Caco-2 (cell line): ENCODE measurements around the gene COQ7. TPM values are rescaled to one million over a fixed set of nuclear protein-coding genes. Genes with fewer than 3 reads are reported as not detected.

ENCODE experiments used
- BruUV-seq: library from RNA; stranded (reverse); fragments of 400-500 nt; replicated peaks from 2 replicates; lab custom pipeline; 2021; lab: Mats Ljungman, UMichigan
- CTCF ChIA-PET: fragments of 300-600 bp; sonication (Branson Sonifier 250); formaldehyde crosslinking; loops from one replicate; lab custom pipeline; 2022; ENCODE audit warnings: antibody characterized with exemption; lab: Charles Lee
- POLR2A ChIA-PET: fragments of 300-600 bp; sonication (Branson Sonifier 250); formaldehyde crosslinking; loops from one replicate; lab custom pipeline; 2022; ENCODE audit warnings: antibody characterized with exemption; lab: Charles Lee
- DNase-seq, 2 experiments: peaks; one replicate each; pipeline versions ENCODE4 v3.0.0 to v3.0.0-alpha.2; 2020 to 2022
- H3K27me3 ChIP-seq: replicated peaks from 2 replicates; pipeline ENCODE4 v1.6.0; 2011; ENCODE audit warnings: low read length; ENCODE audit not compliant: control insufficient read depth, insufficient read depth
- H3K36me3 ChIP-seq: 2 replicates; pipeline ENCODE4 v1.5.1; 2011; ENCODE audit warnings: low read length; ENCODE audit not compliant: control insufficient read depth, insufficient read depth
- H3K4me1 ChIP-seq: fragments of 250-450 bp; sonication (Bioruptor Pico); 2 replicates; pipeline ENCODE4 v1.5.1; 2020; ENCODE audit warnings: mild to moderate bottlenecking
- H3K4me3 ChIP-seq: 2 replicates; pipeline ENCODE4 v1.5.1; 2011; ENCODE audit warnings: low read depth, mild to moderate bottlenecking, control low read depth, low read length
- H3K9me3 ChIP-seq: fragments of 250-450 bp; sonication (Bioruptor Pico); 2 replicates; pipeline ENCODE4 v1.5.1; 2020; ENCODE audit warnings: mild to moderate bottlenecking, moderate library complexity
- H3K27ac Mint-ChIP-seq: one replicate; pipeline ENCODE4 v1.8.0; 2022; ENCODE audit warnings: mixed read lengths; ENCODE audit not compliant: unreplicated experiment
- H3K27me3 Mint-ChIP-seq: one replicate; pipeline ENCODE4 v1.8.0; 2022; ENCODE audit warnings: mixed read lengths; ENCODE audit not compliant: insufficient read depth, unreplicated experiment
- H3K36me3 Mint-ChIP-seq: one replicate; pipeline ENCODE4 v1.8.0; 2022; ENCODE audit warnings: mild to moderate bottlenecking, mixed read lengths; ENCODE audit not compliant: insufficient read depth, unreplicated experiment
- H3K4me1 Mint-ChIP-seq: one replicate; pipeline ENCODE4 v1.8.0; 2022; ENCODE audit warnings: low read depth, mixed read lengths; ENCODE audit not compliant: unreplicated experiment
- H3K4me3 Mint-ChIP-seq: one replicate; pipeline ENCODE4 v1.8.0; 2022; ENCODE audit warnings: mild to moderate bottlenecking, moderate library complexity, mixed read lengths; ENCODE audit not compliant: unreplicated experiment
- H3K9me3 Mint-ChIP-seq: one replicate; pipeline ENCODE4 v1.8.0; 2022; ENCODE audit warnings: mixed read lengths; ENCODE audit not compliant: unreplicated experiment
- CTCF ChIP-seq, 2 experiments: fragments of 200-600 bp in 1 of 2; IDR thresholded peaks; 1 replicate in 1 of 2; 2 replicates in 1 of 2; pipeline versions ENCODE4 v1.5.1 to v1.8.0; 2011 to 2022; ENCODE audit warnings: antibody characterized with exemption in 1 of 2, control low read depth in 1 of 2, inconsistent platforms in 1 of 2, low read depth in 1 of 2, low read length in 1 of 2, mild to moderate bottlenecking in 1 of 2, moderate library complexity in 1 of 2; ENCODE audit not compliant: insufficient read depth in 1 of 2, severe bottlenecking in 1 of 2, unreplicated experiment in 1 of 2
- intact Hi-C: fragments of 100-400 bp; cut with micrococcal nuclease; formaldehyde crosslinking; loops from one replicate; pipeline ENCODE4 v1.10.0; 2022; ENCODE audit not compliant: unreplicated experiment
- total RNA-seq: library from RNA; stranded (reverse); gene quantifications from 2 replicates; pipeline ENCODE4 v1.2.3, GENCODE V29; 2022

The COQ7 gene
- total RNA-seq, 1 experiment from 2014 or later, result 17.3 TPM

DNA sequence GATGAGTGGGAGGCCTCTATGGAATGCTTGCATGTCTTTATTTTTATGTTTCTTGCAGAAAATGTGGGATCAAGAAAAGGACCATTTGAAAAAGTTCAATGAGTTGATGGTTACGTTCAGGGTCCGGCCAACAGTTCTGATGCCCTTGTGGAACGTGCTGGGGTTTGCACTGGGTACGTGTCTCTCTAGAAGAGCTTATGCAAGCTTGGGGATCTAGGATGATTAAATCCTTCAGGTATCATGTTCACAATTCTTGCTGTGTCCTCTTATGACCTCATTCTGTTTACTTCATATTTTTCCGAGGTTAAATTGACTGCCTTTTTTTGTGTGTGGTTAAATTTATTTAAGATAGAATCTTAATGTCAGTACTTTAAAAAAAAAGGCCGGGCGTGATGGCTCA is 6.4 kb downstream of the COQ7 start:
- H3K4me3 Mint-ChIP-seq, result no peak overlapping the region
- no peaks in the 10 kb centered on the region for H3K27me3 Mint-ChIP-seq
- H3K4me1 Mint-ChIP-seq, result no peaks in the 10 kb centered on the region
- intact Hi-C loops, result no loop called here
- no TSS peak for BruUV-seq
- Histone ChIP-seq H3K36me3 (no peaks in the 10 kb centered on the region), H3K9me3 (no peaks in the 10 kb centered on the region), H3K4me1 (no peaks in the 10 kb centered on the region), H3K4me3 (no peak overlapping the region), H3K27me3 (no peaks in the 10 kb centered on the region)
- peaks cover 4% of the 10 kb centered on the region for H3K36me3 Mint-ChIP-seq
- DNase-seq, result no peak
- POLR2A ChIA-PET, result no interaction called here
- H3K9me3 Mint-ChIP-seq, result no peaks in the 10 kb centered on the region
- no peak for TF ChIP-seq CTCF (IDR thresholded peaks at IDR 0.05; ENCODE audit: insufficient read depth in 1 of 2, low read depth in 1 of 2, low read length in 1 of 2, severe bottlenecking in 1 of 2, unreplicated experiment in 1 of 2)
- H3K27ac Mint-ChIP-seq, result no peak overlapping the region
- CTCF ChIA-PET, result interaction anchor here (0.6 kb wide), 1 partner anchor 47 kb away, joined by 5 read pairs; no protein-coding TSS in a partner anchor

DNA sequence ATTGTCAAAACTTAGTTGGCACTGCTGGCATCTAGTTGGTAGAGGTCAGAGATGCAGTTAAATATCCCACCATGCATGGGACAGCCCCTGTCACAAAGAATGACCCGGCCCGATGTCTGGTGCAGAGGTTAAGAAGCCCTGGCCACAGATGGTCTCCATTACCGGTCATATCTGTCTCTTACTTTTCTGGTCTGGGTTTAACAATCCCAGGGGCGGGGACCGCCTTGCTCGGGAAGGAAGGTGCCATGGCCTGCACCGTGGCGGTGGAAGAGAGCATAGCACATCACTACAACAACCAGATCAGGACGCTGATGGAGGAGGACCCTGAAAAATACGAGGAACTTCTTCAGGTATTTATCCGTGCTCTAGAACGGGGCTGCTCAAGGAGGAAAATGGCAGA is 8.1 kb downstream of the COQ7 start:
- H3K27me3 ChIP-seq, result no peaks in the 10 kb centered on the region
- Mint-ChIP-seq H3K27me3 (no peaks in the 10 kb centered on the region), H3K4me1 (no peaks in the 10 kb centered on the region), H3K36me3 (peaks cover 4% of the 10 kb centered on the region), H3K4me3 (no peak overlapping the region), H3K27ac (no peak overlapping the region), H3K9me3 (no peaks in the 10 kb centered on the region)
- no peaks in the 10 kb centered on the region for H3K9me3 ChIP-seq
- intact Hi-C loops, result no loop called here
- H3K36me3 ChIP-seq, result no peaks in the 10 kb centered on the region
- POLR2A ChIA-PET, result no interaction called here
- no peak for TF ChIP-seq CTCF (IDR thresholded peaks at IDR 0.05; ENCODE audit: insufficient read depth in 1 of 2, low read depth in 1 of 2, low read length in 1 of 2, severe bottlenecking in 1 of 2, unreplicated experiment in 1 of 2)
- no TSS peak for BruUV-seq
- no peak overlapping the region for H3K4me3 ChIP-seq
- CTCF ChIA-PET, result interaction anchor here (0.6 to 1.0 kb wide), 3 partner anchors 32 to 122 kb away, joined by 3 to 5 read pairs (median 3); partner anchors contain the start of gene TMC7
- H3K4me1 ChIP-seq, result no peaks in the 10 kb centered on the region
- no peak for DNase-seq

- Histone ChIP-seq H3K9me3 (no peaks in the 10 kb centered on the region), H3K4me3 (no peak overlapping the region), H3K4me1 (no peaks in the 10 kb centered on the region), H3K36me3 (no peaks in the 10 kb centered on the region), H3K27me3 (no peaks in the 10 kb centered on the region)
- no peak for TF ChIP-seq CTCF (IDR thresholded peaks at IDR 0.05; ENCODE audit: insufficient read depth in 1 of 2, low read depth in 1 of 2, low read length in 1 of 2, severe bottlenecking in 1 of 2, unreplicated experiment in 1 of 2)
- no peaks in the 10 kb centered on the region for H3K4me1 Mint-ChIP-seq
- intact Hi-C loops, result no loop called here
- DNase-seq, result no peak
- ChIA-PET POLR2A (no interaction called here), CTCF (no interaction called here)
- H3K27me3 Mint-ChIP-seq, result no peaks in the 10 kb centered on the region
- H3K36me3 Mint-ChIP-seq, result peaks cover 4% of the 10 kb centered on the region
- H3K27ac Mint-ChIP-seq, result no peak overlapping the region
- no TSS peak for BruUV-seq
- no peaks in the 10 kb centered on the region for H3K9me3 Mint-ChIP-seq
- no peak overlapping the region for H3K4me3 Mint-ChIP-seq
Observed at GRCh38 chr16:19077879-19078278, 10.5 kb downstream of the COQ7 start.
